GM21360 (cell line): ENCODE data around the gene PGAM2.
"Not testable (repeated sequence)": the region's sequence is repeated elsewhere in the genome, so short reads cannot be mapped to it uniquely, and the experiment has no call there.

ENCODE experiments used
- ATAC-seq: cut with Tn5 transposase; IDR thresholded peaks from one replicate; pipeline ENCODE4 v1.9.1; 2021; ENCODE audit warnings: mild to moderate bottlenecking, moderate library complexity; ENCODE audit not compliant: unreplicated experiment

Gene PGAM2

GRCh38 chr7:44052771-44053365, 12.5 kb downstream of the PGAM2 start:
- ATAC-seq, result no peak

GRCh38 chr7:44051611-44052220, 13.7 kb downstream of the PGAM2 start:
- no peak for ATAC-seq

- no peak for ATAC-seq
Observed at GRCh38 chr7:44050915-44051560, 14.3 kb downstream of the PGAM2 start.

GRCh38 chr7:44050121-44050914, 15.0 kb downstream of the PGAM2 start:
- no peak for ATAC-seq

- ATAC-seq, result no peak
Observed at GRCh38 chr7:44048031-44048795, 17.2 kb downstream of the PGAM2 start.

GRCh38 chr7:44046321-44047061, 18.9 kb downstream of the PGAM2 start:
- peak; percentile 42 for ATAC-seq

GRCh38 chr7:44045226-44046014, 19.9 kb downstream of the PGAM2 start:
- ATAC-seq, result peak; percentile 4

DNA sequence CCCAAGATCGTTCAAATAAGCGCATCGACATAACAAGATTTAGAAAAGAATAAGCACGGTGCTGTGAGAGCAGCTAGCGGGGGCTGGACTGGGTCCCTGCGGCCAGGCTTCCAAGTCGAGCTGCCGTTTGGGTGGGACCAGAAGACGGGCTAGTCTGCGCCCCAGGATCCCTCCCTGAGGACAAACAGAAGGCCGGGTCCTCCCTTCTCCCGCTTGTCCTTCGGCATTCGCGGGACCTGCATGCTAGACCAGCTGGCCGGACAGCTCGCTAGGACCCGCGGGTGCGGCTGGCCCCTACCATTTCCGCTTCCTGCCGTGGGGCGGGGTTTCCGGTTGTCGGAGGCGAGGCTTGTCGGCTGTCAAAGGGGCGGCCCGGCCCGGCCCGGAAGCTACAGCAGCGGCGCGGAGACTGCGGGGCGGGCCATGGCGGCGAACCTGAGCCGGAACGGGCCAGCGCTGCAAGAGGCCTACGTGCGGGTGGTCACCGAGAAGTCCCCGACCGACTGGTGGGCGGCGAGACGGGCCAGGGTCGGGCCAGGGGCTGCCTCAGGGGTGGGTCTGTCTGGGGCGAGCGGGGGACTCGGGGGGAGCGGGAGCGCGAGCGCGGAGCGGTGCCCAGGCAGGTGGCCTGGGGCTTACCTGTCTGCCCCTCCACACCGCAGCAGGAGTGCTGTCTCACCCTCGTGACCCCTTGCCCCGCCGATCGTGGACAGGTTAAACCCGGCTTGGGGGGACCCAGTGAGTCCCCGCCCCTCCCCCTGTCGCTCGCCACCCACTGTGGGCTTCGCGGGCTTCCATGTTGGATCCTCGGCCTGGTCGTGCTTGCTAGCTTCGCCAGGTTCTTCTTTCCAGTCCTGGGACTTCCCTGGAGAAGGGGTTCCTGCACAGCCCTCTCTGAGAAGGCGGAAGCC, 20.8 kb downstream of the PGAM2 start, which contains the start of gene DBNL:
DBNL (plus strand) TSS at position 388 of the 911 bp plus-strand sequence; CDS start at position 424, 36 bp downstream.
- peak; percentile 48 for ATAC-seq

GRCh38 chr7:44043902-44044301, 21.5 kb downstream of the PGAM2 start:
- ATAC-seq, result no peak

DNA sequence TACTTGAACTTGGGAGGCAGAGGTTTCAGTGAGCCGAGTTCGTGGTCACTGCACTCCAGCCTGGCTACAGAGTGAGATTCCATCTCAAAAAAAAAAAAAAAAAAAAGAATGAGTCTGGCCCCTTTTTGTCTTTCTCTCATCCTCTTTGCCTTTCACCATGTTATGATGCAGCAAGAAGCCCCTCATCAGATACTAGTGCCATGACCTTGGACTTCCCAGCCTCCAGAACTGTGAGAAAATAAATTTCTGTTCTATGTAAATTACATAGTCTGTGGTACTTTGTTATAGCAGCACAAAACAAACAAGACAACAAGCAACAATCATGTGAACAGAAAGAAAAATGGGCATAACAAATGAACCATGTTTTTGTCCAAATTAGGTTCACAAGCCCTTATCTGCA, 23.1 kb downstream of the PGAM2 start:
- ATAC-seq, result no peak

GRCh38 chr7:44040493-44040891, 24.9 kb downstream of the PGAM2 start:
- not testable (repeated sequence) for ATAC-seq

DNA sequence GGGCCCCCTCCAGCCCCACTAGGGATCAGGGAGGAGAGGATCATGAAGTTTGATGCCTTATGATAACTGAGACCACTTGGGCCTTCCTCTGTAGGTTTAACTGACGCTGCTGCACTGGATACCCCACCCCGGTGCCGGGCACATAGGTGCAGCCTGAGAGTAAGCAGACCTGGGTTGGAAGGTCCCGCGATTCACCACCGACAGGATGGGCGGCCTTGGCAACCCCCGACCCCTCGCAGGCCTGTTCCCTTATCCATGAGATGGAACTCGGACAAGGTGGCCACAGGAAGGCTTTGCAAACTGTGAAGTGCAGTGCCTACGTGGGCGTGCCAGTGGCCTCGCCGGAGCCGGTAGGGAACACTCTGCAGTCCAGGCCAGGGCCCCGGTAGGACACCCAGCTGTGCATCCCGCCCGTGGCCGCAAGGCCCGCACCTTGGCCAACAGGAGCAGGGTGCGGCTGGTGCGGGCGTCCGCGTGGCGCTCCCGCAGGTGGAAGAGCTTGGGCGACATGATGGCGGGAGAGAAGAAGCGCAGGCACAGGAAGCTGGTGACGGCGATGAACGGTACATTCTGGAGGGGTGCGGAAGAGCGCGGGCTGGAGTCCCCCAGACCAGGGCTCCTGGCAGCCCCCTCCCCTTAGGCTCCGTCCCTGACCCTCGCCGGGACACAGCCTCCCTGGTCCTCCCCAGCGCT, 25.4 kb downstream of the PGAM2 start:
- ATAC-seq, result not testable (repeated sequence)

- peak; percentile 60 for ATAC-seq
Observed at GRCh38 chr7:44038961-44039558, 26.3 kb downstream of the PGAM2 start.

DNA sequence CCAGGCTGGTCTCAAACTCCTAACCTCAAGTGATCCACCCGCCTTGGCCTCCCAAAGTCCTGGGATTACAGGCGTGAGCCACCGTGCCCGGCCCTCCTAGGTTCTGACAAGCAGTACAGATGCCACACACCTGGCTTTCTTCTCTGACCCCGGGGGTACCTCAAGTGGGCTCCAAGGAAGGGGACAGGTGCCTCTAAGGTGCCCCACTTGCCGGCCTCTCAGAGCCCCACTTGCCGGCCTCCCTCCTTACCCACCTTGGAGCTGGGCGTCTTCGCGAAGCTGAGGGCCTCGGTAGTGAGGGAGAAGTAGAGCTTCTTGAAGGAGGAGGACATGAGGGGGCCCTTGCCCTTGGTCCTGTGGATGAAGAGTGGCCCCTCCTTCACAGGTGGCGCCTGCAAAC, 26.8 kb downstream of the PGAM2 start:
- ATAC-seq, result not testable (repeated sequence)

DNA sequence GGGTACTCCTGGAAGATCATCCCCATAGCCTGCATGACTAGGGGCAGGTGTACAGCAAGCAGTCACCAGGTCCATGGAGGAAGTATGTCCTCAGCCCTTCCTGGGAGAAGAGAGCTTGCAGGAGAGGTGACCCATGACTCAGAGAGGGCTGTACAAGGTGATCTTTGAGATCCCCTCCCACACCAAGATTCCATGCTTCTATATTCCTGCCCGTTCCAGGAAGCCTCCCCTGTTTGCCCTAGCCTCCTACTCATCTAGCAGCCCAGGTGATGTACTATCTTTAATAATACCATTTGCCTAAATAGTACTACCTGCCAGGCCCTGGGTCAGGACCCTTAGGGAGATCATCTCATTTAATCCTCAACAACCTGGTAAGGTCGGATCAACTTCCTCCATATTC, 27.4 kb downstream of the PGAM2 start:
- ATAC-seq, result not testable (repeated sequence)

- not testable (repeated sequence) for ATAC-seq
Observed at GRCh38 chr7:44036364-44036763, 29.0 kb downstream of the PGAM2 start.
